Esophagus squamous epithelium (tissue), 5 donors: ENCODE data around the gene ERCC4. TPM values are rescaled to one million over a fixed set of nuclear protein-coding genes. Genes with fewer than 3 reads are reported as not detected.

Experiments used
- DNase-seq: peaks from one replicate; lab custom pipeline; 2025; lab: John Stamatoyannopoulos, UW
- H3K27ac ChIP-seq, 4 donors: fragments of 200-600 bp; sonication (generic); one replicate each; pipeline ENCODE4 v1.5.1; 2016 to 2019; ENCODE audit warnings: mild to moderate bottlenecking in 1 of 4
- H3K27me3 ChIP-seq, 4 donors: fragments of 200-600 bp; sonication (generic); 1 replicate in 3 of 4; 2 replicates in 1 of 4; pipeline versions ENCODE4 v1.5.1 to v1.6.0; 2017 to 2021; ENCODE audit warnings: antibody characterized with exemption in 1 of 4
- H3K36me3 ChIP-seq, 3 donors: fragments of 200-600 bp; sonication (generic); one replicate each; pipeline ENCODE4 v1.5.1; 2016 to 2019
- H3K4me1 ChIP-seq, 3 donors: fragments of 200-600 bp; sonication (generic); one replicate each; pipeline ENCODE4 v1.5.1; 2017 to 2019
- H3K4me3 ChIP-seq, 4 donors: fragments of 200-600 bp; sonication (generic); 1 replicate in 3 of 4; 2 replicates in 1 of 4; pipeline ENCODE4 v1.5.1; 2016 to 2019; ENCODE audit warnings: mild to moderate bottlenecking in 2 of 4, moderate library complexity in 1 of 4
- H3K9me3 ChIP-seq, 3 donors: fragments of 200-600 bp; sonication (generic); one replicate each; pipeline ENCODE4 v1.5.1; 2016 to 2019
- CTCF ChIP-seq, 6 experiments: fragments of 450-650 bp in 4 of 6; fragments of 200-600 bp in 2 of 6; sonication (generic) in 2 of 6; IDR thresholded peaks; one replicate each; pipeline ENCODE4 v1.5.1; 2016 to 2019; ENCODE audit warnings: antibody characterized with exemption in 6 of 6, mild to moderate bottlenecking in 4 of 6, moderate library complexity in 4 of 6
- POLR2A ChIP-seq, 4 donors: fragments of 450-650 bp; IDR thresholded peaks; one replicate each; pipeline ENCODE4 v1.6.1; 2017; ENCODE audit warnings: antibody characterized with exemption in 4 of 4, mild to moderate bottlenecking in 4 of 4, moderate library complexity in 3 of 4
- WGBS, 2 donors: methylation state at CpG; one replicate each; pipeline ENCODE4 v1.1.5; 2018; 5-methylcytosine and 5-hydroxymethylcytosine counted together
- intact Hi-C: fragments of 100-400 bp; cut with DNase I; formaldehyde crosslinking; loops from one replicate; pipeline ENCODE4 v1.15.0; 2022
- total RNA-seq, 4 donors: library from RNA; depleted of rRNA; stranded (reverse); fragments of >200 nt; gene quantifications; one replicate each; pipeline ENCODE4 v1.1.0, GENCODE V29; 2016
- donor health status: DM: yes; HTN: yes; CAD: no.

ERCC4 gene
- total RNA-seq, 4 donors from 2014 or later, result 4.4 to 8.2 (median 4.8) TPM

GRCh38 chr16:13950821-13951547, 31.0 kb downstream of the ERCC4 start:
- H3K27me3 ChIP-seq, result no peaks in the 10 kb centered on the region
- 76 to 81% methylated on average over 5 of the region's 5 CpGs for WGBS, 2 donors
- H3K4me3 ChIP-seq, result no peak overlapping the region
- DNase-seq, result no peak
- H3K4me1 ChIP-seq, result peaks cover 0 to 35% (median 0%) of the 10 kb centered on the region in 3 donors
- H3K9me3 ChIP-seq, result no peaks in the 10 kb centered on the region
- no peak for TF ChIP-seq CTCF (IDR thresholded peaks at IDR 0.05)
- no peak for TF ChIP-seq POLR2A (IDR thresholded peaks at IDR 0.05)
- intact Hi-C loops, result no loop called here
- no peak overlapping the region for H3K27ac ChIP-seq
- peaks cover 0 to 24% (median 0%) of the 10 kb centered on the region in 3 donors for H3K36me3 ChIP-seq

GRCh38 chr16:13951611-13952010, 31.7 kb downstream of the ERCC4 start:
- Histone ChIP-seq H3K4me3 (no peak overlapping the region), H3K9me3 (no peaks in the 10 kb centered on the region), H3K36me3 (peaks cover 0 to 18% (median 0%) of the 10 kb centered on the region in 3 donors), H3K27me3 (no peaks in the 10 kb centered on the region), H3K27ac (no peak overlapping the region), H3K4me1 (peaks cover 4 to 41% (median 6%) of the 10 kb centered on the region in 3 donors)
- TF ChIP-seq CTCF (IDR thresholded peaks at IDR 0.05) (no peak), POLR2A (IDR thresholded peaks at IDR 0.05) (no peak)
- 74 to 76% methylated on average over 3 of the region's 3 CpGs for WGBS, 2 donors
- intact Hi-C loops, result no loop called here
- DNase-seq, result no peak

GRCh38 chr16:13953501-13953900, 33.5 kb downstream of the ERCC4 start:
- no peaks in the 10 kb centered on the region for H3K36me3 ChIP-seq
- H3K9me3 ChIP-seq, result no peaks in the 10 kb centered on the region
- TF ChIP-seq POLR2A (IDR thresholded peaks at IDR 0.05) (no peak), CTCF (IDR thresholded peaks at IDR 0.05) (no peak)
- H3K4me1 ChIP-seq, result peaks cover 20 to 54% (median 22%) of the 10 kb centered on the region in 3 donors
- WGBS, 2 donors, result 70 to 76% methylated on average over 2 of the region's 2 CpGs
- intact Hi-C loops, result no loop called here
- H3K27ac ChIP-seq, result no peak overlapping the region
- no peak for DNase-seq
- no peaks in the 10 kb centered on the region for H3K27me3 ChIP-seq
- H3K4me3 ChIP-seq, result no peak overlapping the region

- TF ChIP-seq POLR2A (IDR thresholded peaks at IDR 0.05), result no peak
- TF ChIP-seq CTCF (IDR thresholded peaks at IDR 0.05), result no peak
- Histone ChIP-seq H3K4me1 (peaks cover 20 to 80% (median 31%) of the 10 kb centered on the region in 3 donors), H3K36me3 (no peaks in the 10 kb centered on the region), H3K9me3 (no peaks in the 10 kb centered on the region), H3K27ac (peak overlapping the region; percentile 74 to 93 (median 86)), H3K4me3 (peak overlapping the region in 3 of 4 donors; percentile 27 to 58 (median 30)), H3K27me3 (no peaks in the 10 kb centered on the region)
- DNase-seq, result no peak
- WGBS, 2 donors, result 20 to 22% methylated on average over 14 of the region's 14 CpGs
- intact Hi-C loops, result no loop called here
Observed at GRCh38 chr16:13956635-13957196, 36.8 kb downstream of the ERCC4 start.
